C4-2B (cell line): ENCODE measurements around the gene STAT3.

Experiments used
- ZFX ChIP-seq: fragments of 450-650 bp; IDR thresholded peaks from 2 replicates; pipeline ENCODE4 v1.6.1; 2017
- TF ChIP-seq, protein P1 (sequence below): fragments of 450-650 bp; conservative IDR thresholded peaks from 2 replicates; pipeline ENCODE4 v1.5.1; 2017; ENCODE audit warnings: mild to moderate bottlenecking

DNA sequence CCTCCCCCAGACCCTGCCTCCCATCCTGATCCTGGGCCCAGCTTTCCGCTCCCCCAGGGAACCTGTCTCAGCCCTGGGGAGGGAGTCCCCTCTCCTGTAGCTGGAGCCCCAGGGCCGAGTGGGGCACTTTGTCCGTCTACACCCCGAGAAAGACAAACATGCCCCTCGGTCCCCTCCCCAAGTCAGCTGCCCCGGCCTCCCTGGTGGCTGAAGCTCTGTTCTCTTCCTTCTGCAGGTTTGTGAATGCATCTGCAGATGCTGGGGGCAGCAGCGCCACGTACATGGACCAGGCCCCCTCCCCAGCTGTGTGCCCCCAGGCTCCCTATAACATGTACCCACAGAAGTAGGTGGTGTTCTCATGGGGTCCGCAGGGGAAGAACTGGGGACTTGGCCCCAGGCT lies 79.1 kb downstream of the STAT3 start:
- TF ChIP-seq, protein P1, sequence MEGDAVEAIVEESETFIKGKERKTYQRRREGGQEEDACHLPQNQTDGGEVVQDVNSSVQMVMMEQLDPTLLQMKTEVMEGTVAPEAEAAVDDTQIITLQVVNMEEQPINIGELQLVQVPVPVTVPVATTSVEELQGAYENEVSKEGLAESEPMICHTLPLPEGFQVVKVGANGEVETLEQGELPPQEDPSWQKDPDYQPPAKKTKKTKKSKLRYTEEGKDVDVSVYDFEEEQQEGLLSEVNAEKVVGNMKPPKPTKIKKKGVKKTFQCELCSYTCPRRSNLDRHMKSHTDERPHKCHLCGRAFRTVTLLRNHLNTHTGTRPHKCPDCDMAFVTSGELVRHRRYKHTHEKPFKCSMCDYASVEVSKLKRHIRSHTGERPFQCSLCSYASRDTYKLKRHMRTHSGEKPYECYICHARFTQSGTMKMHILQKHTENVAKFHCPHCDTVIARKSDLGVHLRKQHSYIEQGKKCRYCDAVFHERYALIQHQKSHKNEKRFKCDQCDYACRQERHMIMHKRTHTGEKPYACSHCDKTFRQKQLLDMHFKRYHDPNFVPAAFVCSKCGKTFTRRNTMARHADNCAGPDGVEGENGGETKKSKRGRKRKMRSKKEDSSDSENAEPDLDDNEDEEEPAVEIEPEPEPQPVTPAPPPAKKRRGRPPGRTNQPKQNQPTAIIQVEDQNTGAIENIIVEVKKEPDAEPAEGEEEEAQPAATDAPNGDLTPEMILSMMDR: no peak
- no peak for TF ChIP-seq ZFX
